HS-27A (cell line): ENCODE data around the gene VEGFB.

Source experiments
- DNase-seq: peaks from one replicate; pipeline ENCODE4 v3.0.0-alpha.2; 2012; ENCODE audit warnings: low read depth, missing footprints

The VEGFB gene

GRCh38 chr11:64247729-64248531 lies 13.5 kb downstream of the VEGFB start:
- no peak for DNase-seq

GRCh38 chr11:64248578-64248977 lies 14.2 kb downstream of the VEGFB start:
- DNase-seq, result no peak

- no peak for DNase-seq
Observed at GRCh38 chr11:64249038-64249437, 14.7 kb downstream of the VEGFB start.

- DNase-seq, result no peak
Observed at GRCh38 chr11:64249563-64250414, 15.4 kb downstream of the VEGFB start.

GRCh38 chr11:64250415-64251015 lies 16.1 kb downstream of the VEGFB start:
- no peak for DNase-seq

GRCh38 chr11:64251016-64251752 lies 16.8 kb downstream of the VEGFB start, which contains the start of gene PLCB3:
PLCB3 (plus strand) TSS chr11:64251530; CDS start chr11:64251650, 120 bp downstream.
- DNase-seq, result no peak

GRCh38 chr11:64251753-64252002 lies 17.3 kb downstream of the VEGFB start:
- no peak for DNase-seq

GRCh38 chr11:64252003-64252872 lies 17.9 kb downstream of the VEGFB start:
- no peak for DNase-seq

GRCh38 chr11:64253043-64253442 lies 18.7 kb downstream of the VEGFB start:
- no peak for DNase-seq

GRCh38 chr11:64253481-64253880 lies 19.1 kb downstream of the VEGFB start:
- DNase-seq, result no peak

- no peak for DNase-seq
Observed at GRCh38 chr11:64254326-64254725, 19.9 kb downstream of the VEGFB start.

- no peak for DNase-seq
Observed at GRCh38 chr11:64255135-64256128, 21.0 kb downstream of the VEGFB start.

GRCh38 chr11:64256300-64256699 lies 21.9 kb downstream of the VEGFB start:
- no peak for DNase-seq

GRCh38 chr11:64258356-64258755 lies 24.0 kb downstream of the VEGFB start:
- DNase-seq, result no peak

- no peak for DNase-seq
Observed at GRCh38 chr11:64258946-64259532, 24.7 kb downstream of the VEGFB start.

GRCh38 chr11:64259533-64260067 lies 25.2 kb downstream of the VEGFB start:
- DNase-seq, result no peak

- DNase-seq, result no peak
Observed at GRCh38 chr11:64260147-64260708, 25.8 kb downstream of the VEGFB start.

GRCh38 chr11:64261556-64262080 lies 27.2 kb downstream of the VEGFB start:
- no peak for DNase-seq
